Fibroblast of skin of back (primary cell): ENCODE data around the gene MRGPRE. TPM values are rescaled to one million over a fixed set of nuclear protein-coding genes. Genes with fewer than 3 reads are reported as not detected.
"Not testable (repeated sequence)": the region's sequence is repeated elsewhere in the genome, so short reads cannot be mapped to it uniquely, and the experiment has no call there.

Source experiments
- DNase-seq: peaks from one replicate; pipeline ENCODE4 v3.0.0-alpha.2; 2013
- polyA plus RNA-seq, 2 experiments: library from polyadenylated mRNA; unstranded; fragments of 120-200 nt; gene quantifications; one replicate each; pipeline ENCODE4 v1.2.1, GENCODE V29; 2013; ENCODE audit not compliant: insufficient read length in 2 of 2

MRGPRE gene, protein sequence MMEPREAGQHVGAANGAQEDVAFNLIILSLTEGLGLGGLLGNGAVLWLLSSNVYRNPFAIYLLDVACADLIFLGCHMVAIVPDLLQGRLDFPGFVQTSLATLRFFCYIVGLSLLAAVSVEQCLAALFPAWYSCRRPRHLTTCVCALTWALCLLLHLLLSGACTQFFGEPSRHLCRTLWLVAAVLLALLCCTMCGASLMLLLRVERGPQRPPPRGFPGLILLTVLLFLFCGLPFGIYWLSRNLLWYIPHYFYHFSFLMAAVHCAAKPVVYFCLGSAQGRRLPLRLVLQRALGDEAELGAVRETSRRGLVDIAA
- polyA plus RNA-seq (2013, experiment 1 of 2; ENCODE audit: insufficient read length), result not detected
- polyA plus RNA-seq (2013, experiment 2 of 2; ENCODE audit: insufficient read length), result not detected

DNA sequence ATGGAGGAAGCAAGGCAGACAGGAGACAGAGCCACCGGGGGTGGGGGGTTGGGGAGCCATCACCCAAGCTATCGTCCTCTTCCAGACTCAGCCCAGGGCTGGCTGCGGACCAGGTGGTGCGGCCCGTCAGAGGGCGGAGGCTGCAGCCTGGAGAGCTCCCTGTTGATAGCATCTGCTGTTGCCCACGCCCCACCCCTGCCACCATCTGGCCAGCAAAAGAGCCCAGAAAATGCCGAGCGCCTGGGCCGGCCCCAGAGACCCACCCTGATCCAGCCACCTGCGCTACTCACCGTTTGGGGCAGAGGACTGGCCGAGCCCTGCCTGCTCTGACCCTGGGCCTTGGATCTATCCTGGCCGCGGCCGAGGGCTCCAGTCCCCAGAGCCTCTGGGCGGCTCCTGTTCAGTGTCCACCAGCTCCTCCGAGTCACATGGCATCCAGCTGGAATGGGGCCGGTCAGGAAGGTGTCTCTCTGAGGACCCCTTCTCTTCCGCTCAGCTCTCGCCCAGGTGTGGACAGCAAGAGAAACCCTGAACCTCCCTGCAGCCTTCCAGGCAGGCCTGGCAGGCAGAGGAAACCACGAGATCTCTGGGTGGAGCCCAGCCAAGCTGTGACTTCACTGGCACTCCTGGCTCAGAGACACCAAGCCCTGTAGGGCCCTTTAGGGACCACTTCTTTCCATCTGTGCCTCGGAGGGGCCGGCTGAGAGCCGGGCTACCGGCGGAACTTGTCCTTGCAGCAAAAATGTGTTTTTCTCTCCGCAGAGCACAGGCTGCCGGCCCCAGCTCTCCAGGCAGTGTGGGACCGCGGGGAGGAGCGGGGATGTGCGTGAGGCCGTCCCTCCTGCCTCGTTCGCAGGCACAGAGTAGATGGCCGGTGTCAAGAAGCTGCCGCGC, at the start of gene MRGPRE:
Gene MRGPRE (minus strand): TSS at position 567 of the 894 bp plus-strand sequence. CDS start 3,618 bp downstream, outside the sequence.
- no peak for DNase-seq

DNA sequence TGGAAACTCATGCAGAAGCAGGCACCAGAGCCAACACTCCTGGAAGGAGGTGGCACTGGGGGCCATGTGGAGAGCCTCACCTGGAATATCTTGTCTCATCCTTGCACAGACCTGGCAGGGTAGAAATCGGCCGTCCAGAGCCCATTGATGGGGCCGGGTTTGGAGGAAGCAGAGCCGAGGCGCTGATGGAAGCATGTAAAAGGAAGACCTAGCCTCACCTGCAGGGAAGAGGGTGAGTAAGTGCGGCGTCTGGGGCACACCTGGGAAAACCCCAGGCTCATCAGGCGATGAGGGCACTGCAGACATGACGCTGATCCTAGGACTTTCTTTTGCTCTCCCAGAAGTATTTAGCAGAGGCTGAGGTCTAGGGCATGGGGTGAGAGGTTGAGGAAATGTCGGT, 48.9 kb upstream of the MRGPRE start:
- not testable (repeated sequence) for DNase-seq

DNA sequence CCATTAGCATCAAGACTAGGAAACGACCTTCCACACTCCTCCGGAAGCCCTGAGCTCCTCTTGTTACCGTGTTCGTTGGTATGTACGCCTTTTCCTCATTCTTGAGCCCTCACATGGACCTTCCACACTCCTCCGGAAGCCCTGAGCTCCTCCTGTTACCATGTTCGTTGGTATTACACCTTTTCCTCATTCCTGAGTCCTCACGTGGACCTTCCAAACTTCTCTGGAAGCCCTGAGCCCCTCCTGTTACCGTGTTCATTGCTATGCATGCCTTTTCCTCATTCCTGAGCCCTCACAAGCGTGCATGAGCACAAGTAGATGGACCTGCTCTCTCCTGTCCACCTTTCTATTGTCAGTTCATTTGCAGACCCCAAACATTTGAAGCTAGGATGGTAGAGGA, 48.4 kb upstream of the MRGPRE start:
- not testable (repeated sequence) for DNase-seq

DNA sequence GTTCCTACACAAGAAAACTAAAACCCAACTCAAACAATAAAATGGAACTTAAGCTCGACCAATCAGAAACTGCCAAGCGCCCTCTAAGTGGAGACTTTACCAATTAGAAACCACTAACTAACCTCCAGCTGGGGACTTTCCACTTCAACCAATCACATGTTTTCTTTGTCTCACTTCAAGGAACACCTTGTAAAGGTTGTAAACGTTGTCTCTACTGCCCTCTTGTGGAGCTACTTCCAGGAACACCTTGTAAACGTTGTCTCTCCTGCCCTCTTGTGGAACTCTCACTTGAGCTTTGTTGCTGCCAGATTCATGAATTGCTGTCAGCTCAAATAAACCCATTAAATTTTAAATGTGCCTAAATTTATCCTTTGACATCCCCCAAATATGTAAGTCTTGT, 46.7 kb upstream of the MRGPRE start:
- not testable (repeated sequence) for DNase-seq

DNA sequence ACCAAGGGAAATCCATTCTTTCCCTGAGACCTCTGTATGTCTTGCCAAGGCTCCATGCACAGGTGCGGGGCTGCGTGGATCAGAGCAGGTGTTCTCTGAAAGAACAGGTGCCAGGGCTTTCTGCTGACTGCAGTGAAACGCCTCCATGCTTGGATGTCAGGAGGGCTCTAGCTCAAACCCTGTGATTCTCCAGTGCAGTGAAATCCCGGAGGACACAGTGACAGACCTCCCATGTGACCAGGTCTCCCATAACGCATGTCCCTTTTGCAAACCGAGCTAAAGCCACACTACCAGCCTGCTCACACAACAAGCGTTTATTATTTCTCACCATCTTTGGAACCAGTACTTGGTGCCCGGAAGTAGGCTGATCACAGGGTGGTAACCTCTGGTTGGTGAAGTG, 41.4 kb upstream of the MRGPRE start:
- not testable (repeated sequence) for DNase-seq

DNA sequence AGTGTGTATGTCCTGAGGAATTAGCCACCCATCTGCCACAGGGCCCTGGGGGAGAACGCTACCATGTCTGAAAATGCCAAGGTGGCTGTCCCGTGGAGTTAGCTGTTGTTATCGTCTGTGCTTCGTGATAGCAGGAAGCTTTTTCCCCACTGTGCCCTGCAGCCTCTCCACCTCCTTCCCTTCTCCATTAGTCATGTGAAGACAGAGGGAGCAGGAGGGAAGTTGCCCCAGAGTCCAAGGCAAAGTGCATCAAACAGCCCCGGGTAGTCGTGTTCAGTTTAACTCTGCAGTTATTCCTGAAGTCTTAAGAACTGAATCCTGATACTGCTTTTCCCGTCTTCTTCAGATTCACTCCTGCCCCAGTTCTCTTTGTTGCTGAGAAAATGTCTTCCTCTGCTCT, 30.3 kb upstream of the MRGPRE start:
- not testable (repeated sequence) for DNase-seq

DNA sequence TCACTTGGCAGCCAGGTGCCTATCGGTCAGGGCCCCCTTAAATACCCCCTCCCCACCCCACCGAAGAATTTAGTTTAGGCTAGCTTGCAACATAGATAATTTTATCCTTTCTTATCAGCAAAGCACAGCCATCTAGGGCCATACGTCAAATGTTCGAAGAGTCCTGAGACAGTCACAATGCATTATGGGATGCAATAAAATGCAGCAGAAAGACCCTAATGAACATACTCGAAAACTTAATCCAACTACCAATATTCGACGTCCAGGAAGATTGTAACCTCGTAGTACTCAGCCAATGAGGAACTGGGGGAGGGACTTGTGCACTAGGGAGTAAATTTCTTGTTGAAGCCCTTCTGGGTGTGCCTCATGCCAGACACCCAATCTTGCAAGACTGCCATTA, 29.6 kb upstream of the MRGPRE start:
- DNase-seq, result not testable (repeated sequence)

DNA sequence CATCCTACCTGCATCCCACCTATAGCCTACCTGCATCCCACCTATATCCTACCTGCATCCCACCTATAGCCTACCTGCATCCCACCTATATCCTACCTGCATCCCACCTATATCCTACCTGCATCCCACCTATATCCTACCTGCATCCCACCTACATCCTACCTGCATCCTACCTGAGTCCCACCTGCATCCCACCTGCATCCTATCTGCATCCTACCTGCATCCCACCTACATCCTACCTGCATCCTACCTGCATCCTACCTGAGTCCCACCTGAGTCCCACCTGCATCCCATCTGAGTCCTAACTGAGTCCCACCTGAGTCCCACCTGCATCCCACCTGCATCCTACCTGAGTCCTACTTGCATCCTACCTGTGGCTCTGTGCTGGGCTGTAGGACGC, 25.3 kb upstream of the MRGPRE start:
- DNase-seq, result not testable (repeated sequence)

DNA sequence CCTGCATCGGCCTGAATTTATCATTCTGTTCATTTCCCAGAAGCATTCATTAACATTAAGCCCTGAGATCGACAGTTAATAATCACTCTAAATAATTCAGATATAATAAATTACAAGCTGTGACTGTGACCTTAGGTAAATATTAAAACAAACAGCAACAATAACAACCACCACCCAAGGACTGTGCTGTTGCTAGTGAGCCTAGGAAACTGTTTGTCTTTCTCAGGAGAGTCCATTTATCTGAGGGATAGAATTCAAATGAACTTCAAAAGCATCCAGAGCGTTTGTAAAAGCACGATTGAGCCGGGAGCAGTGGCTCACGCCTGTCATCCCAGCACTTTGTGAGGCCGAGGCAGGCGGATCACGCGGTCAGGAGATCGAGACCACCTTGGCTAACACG, 23.0 kb upstream of the MRGPRE start:
- DNase-seq, result not testable (repeated sequence)

DNA sequence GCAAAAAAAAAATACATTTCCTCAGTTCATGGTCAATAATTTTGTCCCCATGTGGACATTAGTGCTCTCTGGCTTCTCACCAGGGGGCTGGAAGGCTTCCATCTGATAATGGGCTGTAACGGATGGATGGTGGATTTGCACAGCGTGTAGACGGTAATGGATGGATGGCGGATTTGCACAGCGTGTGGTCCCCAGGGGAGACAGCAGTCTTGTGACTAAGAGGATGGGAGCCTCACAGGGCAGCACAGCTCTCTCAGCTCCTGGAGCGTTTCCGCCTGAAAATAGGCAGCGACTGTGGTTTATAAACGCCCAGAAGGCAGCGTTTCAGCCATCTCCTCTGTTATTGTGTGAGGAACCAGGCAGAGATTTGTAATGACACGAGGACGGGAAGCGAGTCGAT, 22.6 kb upstream of the MRGPRE start:
- DNase-seq, result not testable (repeated sequence)

DNA sequence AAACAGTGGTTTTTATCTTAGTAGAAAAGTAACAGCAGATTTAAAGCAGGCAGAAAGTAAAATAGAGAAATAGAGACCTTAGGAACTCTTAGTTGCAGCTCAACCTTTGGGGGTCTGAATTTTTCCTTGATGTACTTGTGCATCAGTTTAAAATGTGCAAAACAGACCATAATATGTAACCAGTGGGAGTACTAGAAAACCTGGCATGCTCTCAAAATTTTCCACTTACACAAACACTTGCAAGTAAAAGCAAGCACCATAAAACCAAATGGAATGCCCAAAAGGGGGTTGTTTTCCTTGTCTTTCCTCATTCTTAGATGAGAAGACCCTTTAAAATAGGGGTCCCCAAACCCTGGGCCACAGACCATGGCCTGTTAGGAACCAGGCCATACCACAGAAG, 12.9 kb upstream of the MRGPRE start:
- no peak for DNase-seq

DNA sequence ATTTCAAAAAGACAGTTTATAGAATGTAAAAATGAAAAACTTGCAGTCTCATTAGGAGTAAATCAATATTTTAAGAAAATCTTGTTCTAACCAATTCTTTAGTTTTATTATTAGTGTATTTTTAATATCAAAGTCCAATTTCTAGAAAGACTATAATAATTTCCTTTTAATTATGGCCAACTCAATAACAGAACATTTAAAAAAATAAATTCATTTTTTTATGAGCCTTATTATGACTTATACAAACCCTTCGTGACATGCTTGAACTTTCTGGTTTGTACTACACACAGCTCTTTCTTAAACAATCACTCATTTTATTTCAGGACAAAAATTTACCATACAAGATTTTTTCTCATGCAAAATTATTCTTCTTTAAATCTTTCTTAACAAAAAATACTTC, 11.7 kb upstream of the MRGPRE start:
- DNase-seq, result no peak

DNA sequence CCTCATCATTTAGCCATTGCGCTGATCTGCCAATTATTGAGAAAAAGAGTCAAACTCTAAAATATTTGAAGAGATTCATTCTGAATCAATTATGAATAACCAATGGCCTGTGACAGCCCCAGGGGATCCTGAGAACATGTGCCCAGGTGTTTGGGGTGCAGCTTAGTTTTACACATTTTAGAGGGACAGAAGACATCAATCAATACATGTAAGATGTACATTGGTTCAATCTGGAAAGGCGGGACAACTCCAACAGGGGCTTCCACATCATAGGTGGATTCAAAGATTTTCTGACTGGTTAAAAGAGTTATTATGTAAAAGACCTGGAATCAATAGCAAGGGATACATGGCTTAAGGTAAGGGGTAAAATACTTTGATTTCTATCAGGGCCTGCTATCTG, 4.9 kb upstream of the MRGPRE start:
- no peak for DNase-seq

DNA sequence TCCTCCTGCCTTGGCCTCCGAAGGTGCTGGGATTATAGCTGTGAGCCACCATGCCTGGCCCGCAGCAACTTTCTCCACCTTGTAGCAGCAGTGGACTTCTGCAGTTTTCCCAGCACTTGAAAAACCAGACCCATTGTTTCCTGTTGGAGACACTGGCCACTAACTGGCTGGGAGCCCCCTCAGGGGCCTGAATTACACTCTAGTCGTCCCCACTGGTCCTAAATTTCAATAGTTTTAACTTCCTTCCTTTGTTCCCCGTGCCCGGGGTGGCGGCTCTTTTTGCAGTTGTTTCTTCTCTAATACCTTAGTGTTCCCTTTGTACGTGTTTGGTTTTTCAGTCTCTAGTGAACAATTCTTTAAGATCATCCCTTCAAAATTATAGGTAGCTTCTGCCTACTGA, 2.6 kb upstream of the MRGPRE start:
- DNase-seq, result no peak

DNA sequence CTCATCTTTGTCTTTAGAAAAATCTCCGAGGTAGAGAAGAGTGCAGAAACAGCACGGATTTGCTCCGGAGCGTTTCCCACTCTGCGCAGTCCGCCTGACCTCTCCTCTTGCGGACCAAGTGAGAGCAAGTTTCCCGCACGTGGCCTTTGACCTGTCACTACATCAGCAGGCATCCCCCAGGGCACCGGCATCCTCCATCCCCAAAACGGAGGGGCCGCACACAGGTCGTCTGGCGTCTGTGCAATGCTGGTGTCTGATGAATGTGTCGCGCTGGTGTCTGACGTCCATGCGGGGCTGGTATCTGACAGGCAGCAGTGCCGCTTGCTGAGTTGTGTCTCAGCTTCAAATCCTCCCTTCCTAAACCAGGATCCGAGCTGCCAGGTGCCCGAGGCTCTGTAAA, 739 bp upstream of the MRGPRE start:
- no peak for DNase-seq

DNA sequence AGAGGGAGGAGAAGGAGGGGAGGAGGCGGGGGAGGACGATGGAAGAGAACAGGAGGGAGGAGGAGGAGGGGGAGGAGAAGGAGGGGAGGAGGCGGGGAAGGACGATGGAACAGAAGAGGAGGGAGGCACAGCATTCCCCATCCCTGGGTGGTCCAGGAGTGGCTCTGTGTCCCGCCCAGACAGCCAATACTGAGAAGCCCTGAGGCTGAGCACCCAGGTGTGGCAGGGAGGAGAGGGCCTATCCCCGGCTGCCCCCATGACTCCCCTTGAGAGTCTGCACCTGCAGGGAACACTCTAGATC, 717 bp downstream of the MRGPRE start:
- DNase-seq, result no peak

DNA sequence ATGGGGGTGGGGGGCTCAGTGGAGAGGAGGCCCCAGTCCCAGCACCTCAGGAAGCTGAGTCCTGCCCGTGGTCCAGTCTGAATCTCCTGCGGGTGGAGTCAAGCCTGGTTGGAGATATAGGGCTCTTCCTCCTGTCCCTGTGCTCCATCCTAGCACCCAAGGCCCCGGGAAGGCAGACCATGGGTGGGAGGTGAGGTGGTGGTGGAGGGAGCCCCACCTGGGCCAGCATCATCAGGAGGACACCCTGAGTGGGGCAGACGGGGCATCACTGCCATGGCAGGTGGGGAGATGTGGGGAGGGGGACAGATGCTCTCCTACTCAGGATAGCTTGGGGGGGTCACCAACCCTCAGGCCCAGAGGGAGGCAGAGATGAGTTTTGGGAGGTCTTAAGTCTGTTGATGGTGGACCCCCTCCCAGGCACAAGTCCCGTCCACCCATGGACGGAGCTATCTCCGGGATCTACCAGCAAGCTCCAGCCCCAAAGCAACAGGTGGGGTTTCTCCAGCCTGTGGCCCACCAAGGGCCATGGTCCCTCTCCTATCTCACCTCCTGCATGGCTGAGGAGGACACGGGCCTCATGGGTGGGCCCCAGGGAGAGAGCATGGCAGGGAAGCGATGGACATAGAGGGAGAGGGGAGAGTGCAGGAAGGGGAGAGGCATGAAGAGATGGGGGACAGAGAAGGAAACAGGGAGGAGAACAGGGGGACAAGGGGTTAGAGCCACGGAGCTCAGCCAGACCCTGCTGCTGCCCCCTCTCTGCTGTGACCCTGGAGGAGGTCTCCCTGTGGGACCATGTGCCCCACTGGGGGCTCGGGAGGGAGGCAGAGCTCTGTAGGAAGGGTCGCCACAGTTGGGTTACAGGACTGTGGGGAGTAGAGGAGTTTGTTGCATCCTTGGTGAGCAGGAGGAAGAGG, 1.3 kb downstream of the MRGPRE start:
- no peak for DNase-seq

DNA sequence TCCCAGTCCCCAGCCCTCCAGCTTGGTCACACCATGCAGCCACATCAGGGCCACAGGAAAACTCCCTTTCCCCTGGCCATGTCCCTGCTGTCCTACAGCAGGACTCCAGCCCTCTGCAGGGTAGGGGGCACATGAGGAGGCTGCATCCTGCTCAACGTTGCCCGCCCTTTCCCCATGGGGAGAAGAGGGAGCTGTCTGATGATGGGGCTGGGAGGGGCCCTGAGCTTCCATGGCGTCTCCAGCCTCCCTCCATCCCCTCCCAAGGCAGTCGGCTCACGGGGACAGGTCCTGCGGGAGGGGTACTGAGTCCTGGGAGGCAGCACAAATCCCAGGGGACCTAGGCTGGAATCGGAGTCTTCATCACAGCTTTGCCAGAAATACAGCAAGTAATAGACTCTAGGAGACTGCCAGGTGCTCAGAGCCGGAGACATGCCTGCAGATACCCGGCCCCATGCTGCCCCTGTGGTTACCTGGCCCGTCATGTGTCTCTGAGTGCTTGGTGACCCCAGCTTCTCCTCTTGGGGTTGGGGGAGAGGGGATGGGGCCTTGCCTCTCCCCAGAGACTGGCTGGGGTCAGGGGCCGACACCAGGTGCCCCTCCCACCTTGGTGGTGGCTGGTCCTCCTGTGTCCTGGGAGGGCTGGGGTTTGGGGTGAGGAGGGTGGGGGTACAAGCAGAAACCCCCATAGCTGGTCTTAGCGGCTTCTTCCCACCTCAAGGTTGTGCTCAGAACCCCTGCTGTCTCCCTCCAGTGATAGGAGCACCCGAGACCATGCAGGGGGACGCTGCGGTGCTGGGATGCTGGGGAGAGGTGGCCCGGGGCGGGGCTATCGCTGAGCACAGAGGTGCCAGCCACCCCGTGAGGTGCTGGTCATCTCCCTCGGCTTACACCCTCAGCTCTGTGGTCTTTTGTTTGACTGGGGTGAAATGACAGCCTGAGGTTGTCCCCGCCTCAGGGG, 2.3 kb downstream of the MRGPRE start:
- no peak for DNase-seq

DNA sequence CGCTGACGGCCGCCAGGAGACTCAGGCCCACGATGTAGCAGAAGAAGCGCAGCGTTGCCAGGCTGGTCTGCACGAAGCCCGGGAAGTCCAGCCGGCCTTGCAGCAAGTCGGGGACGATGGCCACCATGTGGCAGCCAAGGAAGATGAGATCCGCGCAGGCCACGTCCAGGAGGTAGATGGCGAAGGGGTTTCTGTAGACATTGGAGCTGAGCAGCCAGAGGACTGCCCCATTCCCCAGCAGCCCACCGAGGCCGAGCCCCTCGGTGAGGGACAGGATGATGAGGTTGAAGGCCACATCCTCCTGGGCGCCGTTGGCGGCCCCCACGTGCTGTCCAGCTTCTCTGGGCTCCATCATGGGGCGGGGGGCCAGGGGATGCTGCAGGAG, 3.8 kb downstream of the MRGPRE start:
- no peak for DNase-seq

DNA sequence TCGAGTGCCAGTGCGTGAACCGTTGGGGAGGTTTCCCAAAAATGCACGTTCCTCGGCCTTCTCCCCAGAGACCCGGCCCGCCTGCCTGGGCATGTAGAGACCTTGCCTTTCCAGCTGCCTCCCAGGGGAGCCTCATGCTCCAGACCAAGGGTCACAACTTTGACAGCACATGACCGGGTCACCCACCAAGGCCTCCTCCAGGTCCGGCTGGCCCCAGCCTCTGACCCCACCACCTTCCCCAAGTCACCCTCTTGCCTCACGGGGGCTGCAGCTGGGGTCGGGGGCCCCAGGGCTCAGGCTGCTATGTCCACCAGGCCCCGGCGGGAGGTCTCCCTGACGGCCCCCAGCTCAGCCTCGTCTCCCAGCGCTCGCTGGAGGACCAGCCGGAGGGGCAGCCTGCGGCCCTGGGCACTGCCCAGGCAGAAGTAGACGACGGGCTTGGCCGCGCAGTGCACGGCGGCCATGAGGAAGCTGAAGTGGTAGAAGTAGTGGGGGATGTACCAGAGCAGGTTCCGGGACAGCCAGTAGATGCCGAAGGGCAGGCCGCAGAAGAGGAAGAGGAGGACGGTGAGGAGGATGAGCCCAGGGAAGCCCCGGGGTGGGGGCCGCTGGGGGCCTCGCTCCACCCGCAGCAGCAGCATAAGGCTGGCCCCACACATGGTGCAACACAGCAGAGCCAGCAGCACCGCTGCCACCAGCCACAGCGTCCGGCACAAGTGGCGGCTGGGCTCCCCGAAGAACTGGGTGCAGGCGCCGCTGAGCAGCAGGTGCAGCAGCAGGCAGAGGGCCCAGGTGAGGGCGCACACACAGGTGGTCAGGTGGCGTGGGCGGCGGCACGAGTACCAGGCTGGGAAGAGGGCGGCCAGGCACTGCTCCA, 4.4 kb downstream of the MRGPRE start:
- no peak for DNase-seq
